SK-N-SH treated with all-trans-retinoic acid at 6 μM for 48 hours (cell line): ENCODE measurements around the gene PALD1.

Experiments
- ATAC-seq: fragments of 200-7000 bp; cut with Tn5 transposase; 3 replicates; pipeline ENCODE4 v1.9.1; 2020; ENCODE audit warnings: mild to moderate bottlenecking, moderate library complexity
- ARNTL ChIP-seq: fragments of 450-650 bp; formaldehyde crosslinking; IDR thresholded peaks from 2 replicates; pipeline ENCODE4 v1.5.0; 2020; ENCODE audit warnings: low read depth, mild to moderate bottlenecking, moderate library complexity, borderline replicate concordance
- BACH2 ChIP-seq: fragments of 250-450 bp; sonication (Bioruptor Pico); IDR thresholded peaks from 2 replicates; pipeline ENCODE4 v1.9.0; 2021; ENCODE audit warnings: mild to moderate bottlenecking, borderline replicate concordance
- CREB5 ChIP-seq: fragments of 250-450 bp; sonication (Bioruptor Pico); IDR thresholded peaks from 2 replicates; pipeline ENCODE4 v1.5.1; 2020; ENCODE audit warnings: low read depth, mild to moderate bottlenecking, moderate library complexity
- CSDC2 ChIP-seq: fragments of 250-450 bp; sonication (Bioruptor Pico); IDR thresholded peaks from 2 replicates; pipeline ENCODE4 v1.5.0; 2020; ENCODE audit warnings: mild to moderate bottlenecking, moderate library complexity
- ESRRG ChIP-seq: fragments of 250-450 bp; sonication (Bioruptor Pico); IDR thresholded peaks from 2 replicates; pipeline ENCODE4 v1.6.1; 2021; ENCODE audit warnings: mild to moderate bottlenecking
- GLIS3 ChIP-seq: fragments of 250-450 bp; sonication (Bioruptor Pico); IDR thresholded peaks from 2 replicates; pipeline ENCODE4 v1.5.0; 2020; ENCODE audit warnings: mild to moderate bottlenecking, moderate library complexity
- ISL1 ChIP-seq: fragments of 250-450 bp; sonication (Bioruptor Pico); IDR thresholded peaks from 2 replicates; pipeline ENCODE4 v2.1.2; 2022; ENCODE audit warnings: mild to moderate bottlenecking, moderate library complexity
- OSR1 ChIP-seq: fragments of 250-450 bp; sonication (Bioruptor Pico); IDR thresholded peaks from 2 replicates; pipeline ENCODE4 v1.8.0; 2022; ENCODE audit warnings: moderate library complexity, mild to moderate bottlenecking, inconsistent platforms
- PATZ1 ChIP-seq: fragments of 250-450 bp; sonication (Bioruptor Pico); IDR thresholded peaks from 2 replicates; pipeline ENCODE4 v1.8.0; 2020; ENCODE audit warnings: mild to moderate bottlenecking, moderate library complexity, borderline replicate concordance
- PPARA ChIP-seq: fragments of 250-450 bp; sonication (Bioruptor Pico); IDR thresholded peaks from 2 replicates; pipeline ENCODE4 v1.5.0; 2020; ENCODE audit warnings: mild to moderate bottlenecking, borderline replicate concordance
- RARB ChIP-seq: fragments of 250-450 bp; sonication (Bioruptor Pico); IDR thresholded peaks from 2 replicates; pipeline ENCODE4 v1.8.0; 2021; ENCODE audit warnings: mild to moderate bottlenecking, moderate library complexity
- TCF4 ChIP-seq: fragments of 250-450 bp; sonication (Bioruptor Pico); IDR thresholded peaks from 2 replicates; pipeline ENCODE4 v1.8.0; 2021; ENCODE audit warnings: mild to moderate bottlenecking, moderate library complexity, borderline replicate concordance
- ZC3H10 ChIP-seq: fragments of 250-450 bp; sonication (Bioruptor Pico); IDR thresholded peaks from 2 replicates; pipeline ENCODE4 v1.5.1; 2021; ENCODE audit warnings: mild to moderate bottlenecking, moderate library complexity
- ZFP3 ChIP-seq: fragments of 250-450 bp; sonication (Bioruptor Pico); IDR thresholded peaks from 2 replicates; pipeline ENCODE4 v1.5.0; 2020; ENCODE audit warnings: mild to moderate bottlenecking, moderate library complexity
- ZNF565 ChIP-seq: fragments of 450-650 bp; formaldehyde crosslinking; conservative IDR thresholded peaks from 2 replicates; pipeline ENCODE4 v1.5.0; 2020; ENCODE audit warnings: low read depth, mild to moderate bottlenecking, moderate library complexity
- ZNF8 ChIP-seq: fragments of 450-650 bp; formaldehyde crosslinking; IDR thresholded peaks from 2 replicates; pipeline ENCODE4 v1.5.0; 2020; ENCODE audit warnings: mild to moderate bottlenecking, moderate library complexity
- TF ChIP-seq, protein P1 (sequence below): fragments of 250-450 bp; sonication (Bioruptor Pico); IDR thresholded peaks from 2 replicates; pipeline ENCODE4 v1.5.1; 2021; ENCODE audit warnings: mild to moderate bottlenecking, moderate library complexity

PALD1 gene

DNA sequence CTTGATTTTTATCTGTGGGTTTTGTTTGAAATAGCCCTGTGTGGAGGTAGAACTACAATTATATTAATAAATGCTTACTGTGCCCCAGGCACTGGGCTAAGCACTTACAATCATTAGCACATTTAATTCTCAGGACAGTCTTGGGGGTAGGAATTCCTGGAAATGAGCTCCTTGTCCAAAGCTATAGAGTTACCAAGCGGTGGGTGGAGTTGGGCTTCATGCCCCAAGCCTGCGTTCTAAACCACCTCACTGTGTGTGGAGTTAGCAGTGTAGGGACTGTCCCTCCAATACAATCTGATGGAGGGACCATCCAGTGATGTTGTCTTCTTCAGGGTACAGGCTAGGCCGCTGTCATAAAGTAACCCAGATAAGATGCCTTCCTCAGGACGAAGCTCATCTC lies 49.7 kb downstream of the PALD1 start:
- ATAC-seq: no peak
- TF ChIP-seq ARNTL (CRISPR knock-in tag) (no peak), OSR1 (CRISPR knock-in tag) (no peak), PPARA (CRISPR knock-in tag) (no peak), ZC3H10 (CRISPR knock-in tag) (no peak), BACH2 (no peak), ZFP3 (CRISPR knock-in tag) (no peak), PATZ1 (CRISPR knock-in tag) (no peak), ZNF565 (CRISPR knock-in tag) (no peak), ESRRG (CRISPR knock-in tag) (no peak), TCF4 (CRISPR knock-in tag) (no peak), ISL1 (no peak)

DNA sequence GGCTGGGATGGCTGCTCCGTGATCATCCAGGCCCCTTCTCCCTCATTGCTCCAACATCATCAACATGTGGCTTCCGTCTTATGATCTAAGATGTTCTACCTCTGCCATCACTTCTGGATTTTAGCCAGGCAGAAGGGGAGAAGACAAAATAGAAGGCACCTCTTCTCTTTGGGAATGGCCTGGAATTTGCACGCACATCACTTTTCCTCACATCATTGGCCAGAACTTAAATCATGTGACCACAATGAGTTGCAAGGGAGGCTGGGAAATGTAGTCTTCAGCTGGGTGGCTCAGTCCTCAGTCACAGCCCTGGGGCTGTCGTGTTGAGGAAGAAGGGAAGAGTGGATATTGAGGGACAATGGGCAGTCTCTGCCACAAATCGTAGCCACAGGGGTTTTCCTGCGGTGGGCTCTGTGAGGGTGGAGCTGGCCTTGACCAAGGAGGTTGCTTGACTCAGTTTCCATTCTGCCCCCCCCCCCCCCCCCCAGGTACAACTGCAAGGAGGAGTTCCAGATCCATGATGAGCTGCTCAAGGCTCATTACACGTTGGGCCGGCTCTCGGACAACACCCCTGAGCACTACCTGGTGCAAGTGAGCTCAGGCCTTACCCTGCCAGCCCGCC lies 50.3 kb downstream of the PALD1 start:
- ATAC-seq: peak; percentile 96
- TF ChIP-seq RARB (CRISPR knock-in tag) (no peak), BACH2 (no peak), ZNF565 (CRISPR knock-in tag) (no peak), ISL1 (no peak)

DNA sequence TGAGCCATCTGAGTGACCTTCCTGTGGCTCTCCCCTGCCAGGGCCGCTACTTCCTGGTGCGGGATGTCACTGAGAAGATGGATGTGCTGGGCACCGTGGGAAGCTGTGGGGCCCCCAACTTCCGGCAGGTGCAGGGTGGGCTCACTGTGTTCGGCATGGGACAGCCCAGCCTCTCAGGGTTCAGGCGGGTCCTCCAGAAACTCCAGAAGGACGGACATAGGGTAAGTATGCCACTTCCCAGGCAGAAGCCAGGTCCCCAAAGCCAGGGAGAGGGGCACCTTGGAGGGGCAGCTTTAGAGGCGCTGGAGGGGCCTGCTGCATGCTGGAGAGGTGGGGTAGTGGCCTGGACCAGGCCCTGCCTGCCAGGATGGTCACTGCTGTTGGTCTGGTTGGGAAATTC lies 51.3 kb downstream of the PALD1 start:
- no peak for TF ChIP-seq CSDC2 (CRISPR knock-in tag)
- no peak for TF ChIP-seq ZNF8 (CRISPR knock-in tag)
- no peak for TF ChIP-seq ZC3H10 (CRISPR knock-in tag)
- no peak for TF ChIP-seq GLIS3
- no peak for ATAC-seq

- no peak for ATAC-seq
- TF ChIP-seq CSDC2 (CRISPR knock-in tag) (no peak), CREB5 (CRISPR knock-in tag) (no peak), ZNF565 (CRISPR knock-in tag) (no peak), ZC3H10 (CRISPR knock-in tag) (no peak), ZNF8 (CRISPR knock-in tag) (no peak), BACH2 (no peak), PATZ1 (CRISPR knock-in tag) (no peak), ISL1 (no peak), OSR1 (CRISPR knock-in tag) (no peak)
- TF ChIP-seq, protein P1, sequence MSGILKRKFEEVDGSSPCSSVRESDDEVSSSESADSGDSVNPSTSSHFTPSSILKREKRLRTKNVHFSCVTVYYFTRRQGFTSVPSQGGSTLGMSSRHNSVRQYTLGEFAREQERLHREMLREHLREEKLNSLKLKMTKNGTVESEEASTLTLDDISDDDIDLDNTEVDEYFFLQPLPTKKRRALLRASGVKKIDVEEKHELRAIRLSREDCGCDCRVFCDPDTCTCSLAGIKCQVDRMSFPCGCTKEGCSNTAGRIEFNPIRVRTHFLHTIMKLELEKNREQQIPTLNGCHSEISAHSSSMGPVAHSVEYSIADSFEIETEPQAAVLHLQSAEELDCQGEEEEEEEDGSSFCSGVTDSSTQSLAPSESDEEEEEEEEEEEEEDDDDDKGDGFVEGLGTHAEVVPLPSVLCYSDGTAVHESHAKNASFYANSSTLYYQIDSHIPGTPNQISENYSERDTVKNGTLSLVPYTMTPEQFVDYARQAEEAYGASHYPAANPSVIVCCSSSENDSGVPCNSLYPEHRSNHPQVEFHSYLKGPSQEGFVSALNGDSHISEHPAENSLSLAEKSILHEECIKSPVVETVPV: no peak
These were observed 51.7 kb downstream of the PALD1 start for GRCh38 chr10:70530315-70530714.

DNA sequence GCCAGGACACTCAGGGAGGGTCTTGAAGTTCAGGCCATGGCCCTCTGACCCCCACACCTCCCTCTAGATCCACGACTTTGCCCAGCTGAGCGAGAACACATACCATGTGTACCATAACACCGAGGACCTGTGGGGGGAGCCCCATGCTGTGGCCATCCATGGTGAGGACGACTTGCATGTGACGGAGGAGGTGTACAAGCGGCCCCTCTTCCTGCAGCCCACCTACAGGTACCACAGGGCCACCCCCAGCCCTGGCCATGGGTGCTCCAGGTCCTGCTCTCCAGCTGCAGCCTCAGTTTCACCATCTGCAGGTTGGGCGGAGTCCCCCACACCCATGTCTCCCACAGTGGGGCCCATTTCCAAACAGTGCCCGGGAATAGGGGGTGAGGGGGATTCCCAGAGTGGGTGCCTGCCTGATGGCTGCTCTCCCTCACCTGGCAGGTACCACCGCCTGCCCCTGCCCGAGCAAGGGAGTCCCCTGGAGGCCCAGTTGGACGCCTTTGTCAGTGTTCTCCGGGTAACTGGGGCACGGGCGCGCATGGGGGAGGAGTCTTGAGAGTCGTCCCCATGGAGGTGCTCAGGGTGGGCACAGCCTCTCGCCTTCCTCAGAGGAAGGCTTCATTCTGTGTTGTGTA lies 54.1 kb downstream of the PALD1 start:
- no peak for ATAC-seq
- TF ChIP-seq TCF4 (CRISPR knock-in tag) (no peak), CSDC2 (CRISPR knock-in tag) (no peak), RARB (CRISPR knock-in tag) (no peak)
- TF ChIP-seq, all 23 proteins: peak for 0

- TF ChIP-seq ZNF565 (CRISPR knock-in tag): no peak
- TF ChIP-seq PPARA (CRISPR knock-in tag): no peak
- no peak for TF ChIP-seq ESRRG (CRISPR knock-in tag)
- TF ChIP-seq, all 23 proteins: peak for 0
These were observed 54.6 kb downstream of the PALD1 start for GRCh38 chr10:70533189-70533558.

More at GRCh38 chr10:70533189-70533558, 54.6 kb downstream of the PALD1 start:
- no peak for ATAC-seq
